ENCODE data around the gene MGAT4D.
A peak's percentile ranks its signal among the peaks of the same experiment; 100 is the strongest.
"Not testable (repeated sequence)": the region's sequence is repeated elsewhere in the genome, so short reads cannot be mapped to it uniquely, and the experiment has no call there.

MGAT4D gene

GRCh38 chr4:140444347-140444746 is 53.7 kb downstream of the MGAT4D start:
- not testable (repeated sequence) for DNase-seq (ENCODE audit: low read depth in 2 of 2, low spot score in 1 of 2)

- no peak for DNase-seq (ENCODE audit: low read depth in 2 of 2, low spot score in 1 of 2)
These were observed 58.4 kb downstream of the MGAT4D start for GRCh38 chr4:140439644-140440142.

DNA sequence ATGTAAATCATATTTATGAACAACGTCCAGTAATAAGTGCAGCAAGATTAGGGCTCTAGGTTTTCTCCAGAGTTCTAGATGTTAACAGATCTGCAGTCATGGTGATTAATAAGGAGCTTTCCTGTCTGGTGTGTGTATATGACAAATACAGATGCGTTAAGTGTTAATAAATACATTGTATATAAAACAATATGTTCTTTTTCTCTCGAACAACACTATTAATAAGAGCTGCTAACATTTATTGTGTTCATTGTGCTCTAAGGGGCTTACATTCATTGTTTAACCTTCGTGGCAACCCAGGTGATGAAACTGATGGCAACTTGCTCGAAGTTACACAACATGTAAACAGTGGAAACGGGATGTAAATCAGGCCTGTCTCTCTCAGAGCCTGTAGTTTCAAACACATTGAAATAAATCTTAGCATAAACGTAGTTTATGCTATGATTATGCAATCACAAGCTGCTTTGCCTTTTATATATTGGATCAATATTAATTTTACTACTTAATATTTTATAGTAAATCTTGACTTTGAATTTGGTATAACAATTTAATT is 70.1 kb downstream of the MGAT4D start:
- DNase-seq (ENCODE audit: low read depth in 2 of 2, low spot score in 1 of 2): no peak

DNA sequence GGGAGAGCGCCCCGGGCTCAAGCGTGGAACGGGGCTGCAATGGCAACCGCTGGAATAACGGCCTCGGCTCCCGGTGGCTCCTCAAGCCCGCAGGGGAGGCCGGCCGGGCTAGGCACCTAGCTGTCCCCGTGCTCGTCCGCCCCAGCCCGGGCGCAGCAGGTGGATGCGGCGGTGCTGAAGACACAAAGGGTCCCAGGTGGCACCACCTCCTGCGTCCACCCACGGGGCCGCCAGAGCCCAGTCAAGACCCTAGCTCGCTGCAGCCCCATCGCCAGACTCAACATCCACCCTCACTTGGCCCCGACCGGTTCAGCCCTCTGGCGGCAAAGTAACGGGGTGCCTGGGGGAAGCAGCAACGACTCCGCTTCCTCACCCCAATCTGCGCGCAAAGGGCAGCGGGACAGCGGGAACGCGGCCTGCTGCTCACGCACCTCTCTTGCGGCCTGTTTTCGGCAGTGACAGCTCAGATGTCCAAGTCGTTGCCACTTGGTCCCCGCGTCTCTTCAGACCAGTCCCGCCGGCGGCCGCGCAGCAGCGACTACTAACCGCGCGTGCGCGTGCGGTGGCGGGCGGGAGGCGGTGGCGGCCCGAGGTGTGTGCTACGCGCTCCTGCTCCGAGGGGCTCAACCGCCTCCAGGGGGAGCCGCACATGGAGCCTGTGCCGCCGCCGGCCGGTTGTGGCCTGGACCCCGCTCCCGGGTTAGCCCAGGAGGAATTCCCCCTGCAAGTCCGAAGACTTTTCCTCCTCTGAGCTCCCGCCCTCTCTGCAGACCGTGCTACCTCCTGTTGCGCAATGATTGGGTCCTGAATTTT is 70.8 kb downstream of the MGAT4D start, which contains the start of gene CLGN:
Gene CLGN, minus strand, starts transcription at position 543 of the 813 bp plus-strand sequence. CDS start 14,570 bp downstream, outside the sequence.
- DNase-seq (ENCODE audit: low read depth in 2 of 2, low spot score in 1 of 2): peak in 1 of 2 donors; percentile 11

DNA sequence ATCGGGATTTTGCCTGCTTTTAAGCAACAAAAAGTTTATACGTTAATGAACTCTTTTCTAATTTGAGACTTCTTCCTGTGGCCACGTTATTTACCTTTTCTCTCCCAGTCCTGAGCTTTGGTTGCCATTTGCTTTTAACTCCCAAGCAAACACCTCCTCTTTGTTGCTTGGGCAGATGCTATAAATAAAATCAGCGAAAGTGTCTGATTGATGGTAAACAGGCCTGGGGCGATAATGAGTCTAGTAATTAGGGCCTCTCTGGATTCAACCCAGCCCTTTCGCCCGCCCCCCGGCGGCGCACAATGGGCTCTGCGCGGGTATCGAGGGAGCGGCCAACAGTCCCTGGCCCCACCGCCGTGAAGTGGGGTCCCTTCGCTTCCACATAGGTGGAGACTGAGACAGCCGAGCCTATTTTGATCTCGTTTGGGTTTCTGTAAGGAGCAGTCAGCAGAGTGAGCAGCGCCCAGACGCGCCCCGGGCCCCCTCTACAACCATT is 71.4 kb downstream of the MGAT4D start:
- no peak for DNase-seq (ENCODE audit: low read depth in 2 of 2, low spot score in 1 of 2)

GRCh38 chr4:140423106-140423505 is 75.0 kb downstream of the MGAT4D start:
- DNase-seq (ENCODE audit: low read depth in 2 of 2, low spot score in 1 of 2): no peak

DNA sequence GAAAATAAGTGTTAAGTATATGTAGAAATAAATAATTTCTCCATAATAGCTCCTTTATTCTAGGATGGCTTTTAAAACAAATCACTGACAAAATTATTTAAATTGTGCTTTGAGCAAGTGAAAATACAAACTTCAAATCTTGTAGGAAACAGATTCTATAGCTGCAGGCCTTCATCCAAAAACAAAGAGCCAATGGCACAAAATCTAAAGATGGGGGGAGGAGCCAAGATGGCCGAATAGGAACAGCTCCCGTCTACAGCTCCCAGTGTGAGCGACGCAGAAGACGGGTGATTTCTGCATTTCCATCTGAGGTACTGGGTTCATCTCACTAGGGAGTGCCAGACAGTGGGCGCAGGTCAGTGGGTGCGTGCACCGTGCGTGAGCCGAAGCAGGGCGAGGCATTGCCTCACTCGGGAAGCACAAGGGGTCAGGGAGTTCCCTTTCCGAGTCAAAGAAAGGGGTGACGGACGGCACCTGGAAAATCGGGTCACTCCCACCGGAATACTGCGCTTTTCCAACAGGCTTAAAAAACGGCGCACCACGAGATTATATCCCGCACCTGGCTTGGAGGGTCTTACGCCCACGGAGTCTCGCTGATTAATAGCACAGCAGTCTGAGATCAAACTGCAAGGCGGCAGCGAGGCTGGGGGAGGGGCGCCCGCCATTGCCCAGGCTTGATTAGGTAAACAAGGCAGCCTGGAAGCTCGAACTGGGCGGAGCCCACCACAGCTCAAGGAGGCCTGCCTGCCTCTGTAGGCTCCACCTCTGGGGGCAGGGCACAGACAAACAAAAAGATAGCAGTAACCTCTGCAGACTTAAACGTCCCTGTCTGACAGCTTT is 84.7 kb downstream of the MGAT4D start:
- DNase-seq (ENCODE audit: low read depth in 2 of 2, low spot score in 1 of 2): not testable (repeated sequence)

DNA sequence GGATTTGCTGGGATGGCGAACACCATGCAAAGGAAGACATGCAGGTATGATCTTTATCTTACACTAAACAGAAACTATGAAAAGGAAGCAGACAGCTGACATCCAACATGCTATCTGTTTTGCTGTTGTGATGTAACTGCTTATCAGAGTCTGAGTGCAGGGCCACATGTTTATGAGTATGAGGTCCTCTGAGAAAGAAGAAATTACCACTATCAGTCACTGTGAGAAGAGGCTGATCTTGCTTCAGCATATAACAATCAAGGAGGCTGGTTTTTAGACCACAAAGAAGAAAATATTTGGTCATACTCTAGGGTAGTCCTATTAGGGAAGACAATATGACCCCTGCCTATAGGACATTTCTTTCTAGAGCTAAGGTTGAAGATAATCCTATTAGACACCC is 89.1 kb downstream of the MGAT4D start:
- no peak for DNase-seq (ENCODE audit: low read depth in 2 of 2, low spot score in 1 of 2)

GRCh38 chr4:140406292-140406691 is 91.8 kb downstream of the MGAT4D start:
- DNase-seq (ENCODE audit: low read depth in 2 of 2, low spot score in 1 of 2): no peak

DNA sequence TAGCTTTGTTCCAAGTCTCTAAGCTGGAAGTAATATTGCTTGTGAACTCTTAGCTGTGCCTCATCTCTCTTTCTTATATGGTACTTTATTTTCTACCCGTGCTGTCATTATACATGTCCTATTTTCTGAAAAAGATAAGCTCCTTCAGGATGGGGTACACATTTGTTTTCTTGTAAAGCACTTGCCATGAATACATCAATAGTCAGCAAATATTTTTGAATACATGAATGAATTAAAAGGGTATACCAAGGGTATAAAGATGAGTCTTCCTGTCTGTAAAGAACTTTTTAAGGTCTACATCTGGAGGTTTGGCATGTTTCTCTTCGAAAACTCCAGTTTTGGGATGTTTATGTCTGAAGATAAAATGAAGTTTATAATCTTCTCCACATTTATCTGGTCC is 98.0 kb downstream of the MGAT4D start:
- no peak for DNase-seq (ENCODE audit: low read depth in 2 of 2, low spot score in 1 of 2)

DNA sequence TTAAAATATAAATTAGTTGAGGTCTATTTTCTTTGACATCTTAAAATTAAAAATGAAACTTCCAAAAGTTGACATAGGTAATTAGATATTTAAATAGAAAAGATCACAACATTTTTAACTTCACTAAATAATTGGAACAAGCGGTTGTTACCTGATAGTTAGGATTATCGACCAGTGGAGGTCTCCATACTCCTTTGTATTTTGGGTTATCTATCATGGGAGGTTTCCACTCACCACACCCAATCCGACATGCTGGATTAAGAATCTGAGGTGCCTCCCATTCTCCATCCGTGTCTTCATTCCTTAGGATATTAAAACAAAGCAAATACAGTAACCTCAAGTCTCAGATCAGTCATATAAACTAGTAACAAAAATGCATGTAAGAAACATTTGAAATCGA is 102.4 kb downstream of the MGAT4D start:
- no peak for DNase-seq (ENCODE audit: low read depth in 2 of 2, low spot score in 1 of 2)
